ENCODE measurements around the gene P2RX4.
"Not testable (repeated sequence)": the region's sequence is repeated elsewhere in the genome, so short reads cannot be mapped to it uniquely, and the experiment has no call there.

The P2RX4 gene

GRCh38 chr12:121241156-121241970 lies 31.4 kb downstream of the P2RX4 start:
- DNase-seq (ENCODE audit: low spot score): no peak

- no peak for DNase-seq (ENCODE audit: low spot score)
Measured at GRCh38 chr12:121245031-121245430, 35.1 kb downstream of the P2RX4 start.

DNA sequence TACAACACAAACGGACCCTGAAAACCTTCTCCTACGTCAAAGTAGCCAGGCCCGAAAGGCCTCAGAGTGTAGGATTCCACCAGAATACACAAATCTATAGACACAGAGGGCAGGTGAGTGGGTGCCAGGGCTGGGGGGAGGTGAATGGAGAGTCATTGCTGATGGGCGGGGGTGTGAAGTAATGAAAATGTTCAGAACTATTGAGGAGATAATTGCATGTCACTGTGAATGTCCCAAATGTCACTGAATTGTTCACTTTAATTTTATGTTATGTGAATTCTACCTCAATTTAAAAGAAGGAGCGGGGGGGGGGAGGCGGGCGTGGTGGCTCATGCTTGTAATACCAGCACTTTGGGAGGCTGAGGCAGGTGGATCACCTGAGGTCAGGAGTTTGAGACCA lies 36.0 kb downstream of the P2RX4 start:
- DNase-seq (ENCODE audit: low spot score): no peak

DNA sequence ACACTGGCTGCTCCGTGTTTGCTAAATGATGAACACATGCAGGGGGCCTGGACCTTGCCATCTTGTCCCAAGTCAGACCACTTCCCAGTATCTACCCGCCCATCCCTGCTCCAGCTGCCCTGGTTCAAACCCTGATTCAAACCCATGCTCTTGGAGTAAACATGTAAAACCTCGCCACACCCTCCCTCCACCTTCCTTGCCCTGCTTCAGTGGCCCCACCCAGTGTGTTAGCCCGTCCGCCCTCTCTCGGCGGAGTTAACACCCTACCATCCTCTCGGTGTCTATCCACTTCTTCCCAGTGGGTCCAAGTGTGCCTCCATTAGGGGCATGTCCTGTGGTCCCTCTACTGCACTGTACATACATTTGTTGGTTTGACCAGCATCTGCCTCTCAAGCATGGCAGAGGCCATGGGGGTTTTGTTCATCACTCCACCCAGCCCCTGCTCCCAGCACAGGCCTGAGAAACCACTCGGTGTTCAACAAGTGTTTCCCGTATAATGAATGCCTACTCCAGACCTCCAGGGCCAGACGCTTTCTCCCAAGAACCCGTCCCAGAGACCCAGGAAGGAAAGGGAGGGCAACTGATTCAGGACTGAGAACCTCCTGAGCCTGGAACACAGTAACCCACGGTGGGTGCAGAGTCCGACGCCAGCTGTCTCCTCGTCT lies 37.1 kb downstream of the P2RX4 start:
- no peak for DNase-seq (ENCODE audit: low spot score)

DNA sequence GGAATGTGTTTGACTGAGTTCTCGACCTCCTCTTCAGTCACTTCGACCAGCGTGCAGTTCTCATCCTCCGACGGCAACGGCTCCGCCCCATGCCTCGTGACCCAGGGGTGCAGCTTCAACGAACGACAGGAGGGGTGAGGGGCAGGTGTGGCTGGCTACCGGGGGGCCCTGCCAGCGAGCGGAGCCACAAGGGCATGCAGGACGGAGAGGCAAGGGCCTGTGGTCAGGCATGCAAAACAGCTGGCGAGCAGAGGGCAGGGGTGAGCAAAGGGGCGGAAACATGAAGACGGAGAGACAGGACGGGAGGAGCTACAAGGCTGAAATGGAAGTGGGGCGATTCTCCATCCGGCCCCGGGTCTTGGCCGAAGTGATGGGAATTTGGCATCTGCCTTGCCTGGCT lies 38.7 kb downstream of the P2RX4 start:
- DNase-seq (ENCODE audit: low spot score): no peak

DNA sequence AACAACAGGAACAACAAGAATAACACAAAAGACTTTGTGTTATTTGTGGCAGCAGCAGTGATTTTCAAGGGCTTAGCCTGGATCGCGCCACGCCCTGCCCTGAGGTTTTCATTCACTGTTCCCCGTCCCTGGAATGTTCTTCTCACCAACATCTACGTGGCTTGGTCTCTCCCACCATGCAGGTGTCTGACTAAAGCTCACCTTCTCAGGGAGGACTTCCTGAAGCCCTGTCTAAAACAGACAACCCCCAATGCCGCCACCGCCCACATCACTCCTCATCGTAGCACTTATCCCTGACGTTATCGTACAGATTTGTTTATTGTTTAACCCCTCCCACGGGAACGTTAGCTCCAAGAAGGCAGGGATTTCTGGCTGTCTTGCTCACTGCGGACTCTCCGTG lies 40.4 kb downstream of the P2RX4 start:
- no peak for DNase-seq (ENCODE audit: low spot score)

- DNase-seq (ENCODE audit: low spot score): no peak
Measured at GRCh38 chr12:121251838-121252237, 41.9 kb downstream of the P2RX4 start.

DNA sequence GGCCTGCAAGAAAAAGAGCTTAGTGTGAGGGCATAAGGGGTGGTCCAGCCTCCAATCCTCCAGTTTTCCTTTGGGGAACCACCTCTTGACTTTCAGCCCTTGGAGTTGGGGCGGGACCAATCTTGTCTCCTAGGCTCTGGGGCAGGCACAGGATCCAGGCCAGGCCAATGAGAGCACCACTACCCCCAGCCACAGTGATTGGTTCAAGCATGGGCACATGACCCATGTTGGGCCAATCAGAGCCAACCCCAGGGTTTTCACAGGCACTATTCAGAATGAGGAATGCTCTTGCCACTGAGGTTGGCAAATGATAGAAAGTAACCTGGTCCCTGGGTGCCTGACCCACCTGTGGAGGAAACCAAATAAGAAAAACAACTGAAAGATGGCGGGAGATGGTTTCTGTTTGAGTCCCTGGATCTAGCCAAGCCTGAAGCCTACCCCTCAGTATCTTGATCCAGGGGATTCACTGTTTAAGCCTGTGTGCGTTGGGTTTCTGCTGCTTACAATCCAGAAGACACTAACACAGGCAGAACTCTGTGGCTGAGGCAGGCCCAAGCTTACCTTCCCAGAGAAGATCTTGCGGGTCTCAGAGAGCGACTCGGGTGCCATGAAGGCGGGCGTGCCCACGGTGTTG lies 42.9 kb downstream of the P2RX4 start:
- DNase-seq (ENCODE audit: low spot score): no peak

DNA sequence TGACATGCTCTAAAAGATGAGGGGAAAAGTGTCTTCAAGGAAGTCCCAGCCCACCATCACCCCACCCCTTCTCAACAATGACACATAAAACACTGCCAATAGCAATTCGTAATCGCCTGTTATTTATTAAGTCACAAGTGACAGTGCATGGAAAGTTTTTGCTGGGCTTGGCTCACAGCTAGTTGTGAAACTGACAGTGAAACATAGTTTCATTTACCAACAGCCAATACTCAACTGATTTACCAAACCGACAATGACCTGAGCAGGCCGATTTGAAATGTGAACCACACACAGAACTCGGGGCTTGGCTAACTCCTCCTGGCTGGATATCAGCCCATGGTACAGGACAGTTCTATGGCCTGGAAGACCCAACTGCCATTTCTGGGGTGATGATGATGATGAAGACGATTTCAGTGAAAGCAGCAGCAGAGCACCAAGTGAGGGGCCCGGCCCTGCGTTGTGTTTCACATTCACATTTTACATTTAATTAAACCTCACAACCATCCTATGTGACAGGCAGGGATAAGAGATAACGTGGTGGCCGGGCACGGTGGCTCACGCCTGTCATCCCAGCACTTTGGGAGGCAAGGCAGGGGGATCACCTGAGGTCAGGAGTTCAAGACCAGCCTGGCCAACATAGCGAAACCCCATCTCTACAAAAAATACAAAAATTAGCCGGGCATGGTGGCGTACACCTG lies 43.9 kb downstream of the P2RX4 start:
- DNase-seq (ENCODE audit: low spot score): no peak

- DNase-seq (ENCODE audit: low spot score): no peak
Measured at GRCh38 chr12:121255433-121255832, 45.5 kb downstream of the P2RX4 start.

- not testable (repeated sequence) for DNase-seq (ENCODE audit: low spot score)
Measured at GRCh38 chr12:121257704-121258449, 47.9 kb downstream of the P2RX4 start.

GRCh38 chr12:121259074-121259473 lies 49.1 kb downstream of the P2RX4 start:
- DNase-seq (ENCODE audit: low spot score): no peak

DNA sequence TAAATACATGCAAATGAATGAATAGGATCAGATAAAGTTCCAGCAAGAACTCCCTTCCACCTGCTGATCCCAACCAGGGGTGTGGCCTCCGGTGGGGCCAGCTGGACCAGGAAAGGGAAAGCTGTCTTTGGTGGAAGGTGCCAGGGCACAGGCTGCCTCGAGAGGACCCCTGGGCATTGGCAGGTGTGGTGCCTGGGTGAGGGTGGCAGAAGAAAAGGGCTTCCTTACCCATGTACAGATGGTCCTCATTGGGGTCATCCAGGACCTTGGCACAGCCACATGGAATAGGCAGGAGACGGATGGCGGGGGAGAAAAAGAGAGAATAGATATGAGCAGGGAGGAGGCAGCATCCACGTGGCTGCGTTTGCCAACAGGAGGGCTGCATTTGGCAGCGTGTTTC lies 50.2 kb downstream of the P2RX4 start:
- DNase-seq (ENCODE audit: low spot score): no peak

DNA sequence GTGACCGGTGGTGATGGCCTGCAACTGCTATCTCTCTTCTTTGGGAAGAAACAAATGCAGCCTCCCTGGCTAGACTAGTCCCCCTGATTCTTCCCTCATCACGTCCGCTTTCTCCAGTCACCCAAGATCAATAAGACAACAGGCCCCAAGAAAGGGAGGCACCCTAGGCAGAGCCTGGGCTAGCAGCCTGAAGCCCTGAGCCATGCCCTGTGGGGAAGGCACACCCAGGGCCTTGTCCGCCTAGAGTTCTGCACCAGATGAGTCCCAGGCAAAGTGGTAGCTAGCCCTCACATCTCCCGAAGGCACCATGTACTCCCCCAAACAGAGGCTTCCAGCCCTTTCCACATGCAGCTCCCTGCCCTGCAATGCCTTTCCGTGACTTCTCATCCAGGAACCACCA lies 51.5 kb downstream of the P2RX4 start:
- no peak for DNase-seq (ENCODE audit: low spot score)

DNA sequence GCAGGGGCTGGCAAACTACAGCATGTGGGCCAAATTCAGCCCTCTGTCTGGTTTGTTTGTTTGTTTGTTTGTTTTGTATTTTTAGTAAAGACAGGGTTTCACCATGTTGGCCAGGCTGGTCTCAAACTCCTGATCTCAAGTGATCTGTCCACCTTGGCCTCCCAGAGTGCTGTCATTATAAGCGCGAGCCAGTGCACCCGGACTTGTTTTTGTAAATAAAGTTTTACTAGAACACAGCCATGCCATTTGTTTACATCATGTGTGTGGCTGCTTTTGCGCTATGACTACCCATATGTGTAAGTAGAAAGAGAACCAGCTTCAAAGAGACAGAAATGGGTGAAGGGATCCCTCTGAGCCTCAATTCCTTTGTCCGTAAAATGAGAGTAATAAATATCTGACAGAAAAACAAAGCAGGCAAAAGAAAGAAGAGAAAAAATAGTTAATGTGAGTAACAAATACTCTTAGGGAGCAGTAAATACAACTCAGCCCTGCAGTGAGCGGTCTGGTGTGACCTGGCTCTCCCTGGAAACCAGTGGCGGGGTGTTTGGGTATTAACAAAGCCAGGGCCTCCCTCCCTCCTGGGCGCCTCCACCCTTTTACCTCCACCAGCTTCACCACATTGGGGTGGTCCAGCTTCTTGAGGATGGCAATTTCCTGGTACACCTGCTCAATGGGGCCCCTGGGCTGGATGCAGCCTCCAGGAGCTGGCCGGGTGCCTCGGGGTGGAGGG lies 53.4 kb downstream of the P2RX4 start:
- DNase-seq (ENCODE audit: low spot score): no peak

- no peak for DNase-seq (ENCODE audit: low spot score)
Measured at GRCh38 chr12:121264135-121264534, 54.2 kb downstream of the P2RX4 start.

GRCh38 chr12:121264951-121265515 lies 55.1 kb downstream of the P2RX4 start:
- DNase-seq (ENCODE audit: low spot score): no peak

GRCh38 chr12:121267822-121268221 lies 57.9 kb downstream of the P2RX4 start:
- no peak for DNase-seq (ENCODE audit: low spot score)

- DNase-seq (ENCODE audit: low spot score): no peak
Measured at GRCh38 chr12:121273364-121273896, 63.5 kb downstream of the P2RX4 start.

GRCh38 chr12:121274036-121274763 lies 64.3 kb downstream of the P2RX4 start:
- no peak for DNase-seq (ENCODE audit: low spot score)
